Tibial nerve (tissue), 4 donors: ENCODE results near the gene SYT1. TPM values are rescaled to one million over a fixed set of nuclear protein-coding genes. Genes with fewer than 3 reads are reported as not detected.

Experiments
- DNase-seq, 2 donors: peaks; one replicate each; pipeline ENCODE4 v3.0.0-alpha.2; 2019; ENCODE audit warnings: low spot score in 2 of 2
- H3K27ac ChIP-seq, 4 donors: fragments of 200-600 bp; sonication (generic) in 3 of 4; one replicate each; pipeline ENCODE4 v1.5.1; 2017 to 2019; ENCODE audit warnings: mild to moderate bottlenecking in 1 of 4
- H3K27me3 ChIP-seq, 2 donors: fragments of 200-600 bp; sonication (generic) in 1 of 2; one replicate each; pipeline versions ENCODE4 v1.5.1 to v1.6.0; 2017 to 2019
- H3K36me3 ChIP-seq, 3 donors: fragments of 200-600 bp; sonication (generic); one replicate each; pipeline ENCODE4 v1.5.1; 2018 to 2019
- H3K4me1 ChIP-seq, 4 donors: fragments of 200-600 bp; sonication (generic) in 3 of 4; one replicate each; pipeline ENCODE4 v1.5.1; 2017 to 2019
- H3K4me3 ChIP-seq, 4 donors: fragments of 200-600 bp; sonication (generic) in 3 of 4; one replicate each; pipeline ENCODE4 v1.5.1; 2017 to 2019; ENCODE audit warnings: mild to moderate bottlenecking in 1 of 4, moderate library complexity in 1 of 4
- H3K9me3 ChIP-seq, 4 donors: fragments of 200-600 bp; sonication (generic) in 3 of 4; one replicate each; pipeline ENCODE4 v1.5.1; 2017 to 2019
- EP300 ChIP-seq, 2 donors: sonication (generic); formaldehyde crosslinking; IDR thresholded peaks; one replicate each; pipeline ENCODE4 v1.6.1; 2017; ENCODE audit warnings: antibody characterized with exemption in 2 of 2, mild to moderate bottlenecking in 1 of 2
- POLR2A ChIP-seq, 2 donors: fragments of 450-650 bp; IDR thresholded peaks; one replicate each; pipeline ENCODE4 v1.6.1; 2017; ENCODE audit warnings: antibody characterized with exemption in 2 of 2, mild to moderate bottlenecking in 2 of 2, moderate library complexity in 2 of 2
- WGBS, 2 donors: methylation state at CpG; one replicate each; pipeline ENCODE4 v1.1.5; 2018; 5-methylcytosine and 5-hydroxymethylcytosine counted together
- total RNA-seq, 4 donors: library from RNA; depleted of rRNA; stranded (reverse); fragments of >200 nt; gene quantifications; one replicate each; pipeline ENCODE4 v1.1.0, GENCODE V29; 2016
- TF ChIP-seq, protein P1 (sequence below), 5 experiments: fragments of 200-600 bp in 3 of 5; fragments of 450-650 bp in 2 of 5; sonication (generic) in 3 of 5; IDR thresholded peaks; one replicate each; pipeline ENCODE4 v1.5.1; 2016 to 2019; ENCODE audit warnings: antibody characterized with exemption in 5 of 5, mild to moderate bottlenecking in 3 of 5, moderate library complexity in 2 of 5

SYT1 gene
- total RNA-seq, 4 donors from 2014 or later: 1.8 to 10.3 (median 4.7) TPM

DNA sequence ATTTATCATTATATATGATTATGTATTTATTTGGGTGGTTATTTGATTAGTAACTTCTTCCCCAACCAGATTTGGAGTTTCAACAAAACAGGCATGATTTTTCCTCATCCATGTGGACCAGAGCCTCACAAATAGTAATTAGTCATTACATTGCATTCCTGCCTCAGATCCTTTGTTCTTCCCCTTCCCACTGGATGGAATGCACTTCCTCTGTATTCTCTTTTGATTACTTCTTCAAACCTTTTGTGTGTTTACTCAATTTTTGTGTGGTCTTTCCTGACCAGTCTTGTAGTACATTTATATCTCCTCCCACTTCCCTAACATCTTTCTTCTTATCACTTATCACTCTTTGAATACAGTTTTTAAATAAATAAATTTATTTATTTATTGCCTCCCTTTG is 15.5 kb downstream of the SYT1 start:
- H3K27me3 ChIP-seq: no peaks in the 10 kb centered on the region
- TF ChIP-seq, protein P1, sequence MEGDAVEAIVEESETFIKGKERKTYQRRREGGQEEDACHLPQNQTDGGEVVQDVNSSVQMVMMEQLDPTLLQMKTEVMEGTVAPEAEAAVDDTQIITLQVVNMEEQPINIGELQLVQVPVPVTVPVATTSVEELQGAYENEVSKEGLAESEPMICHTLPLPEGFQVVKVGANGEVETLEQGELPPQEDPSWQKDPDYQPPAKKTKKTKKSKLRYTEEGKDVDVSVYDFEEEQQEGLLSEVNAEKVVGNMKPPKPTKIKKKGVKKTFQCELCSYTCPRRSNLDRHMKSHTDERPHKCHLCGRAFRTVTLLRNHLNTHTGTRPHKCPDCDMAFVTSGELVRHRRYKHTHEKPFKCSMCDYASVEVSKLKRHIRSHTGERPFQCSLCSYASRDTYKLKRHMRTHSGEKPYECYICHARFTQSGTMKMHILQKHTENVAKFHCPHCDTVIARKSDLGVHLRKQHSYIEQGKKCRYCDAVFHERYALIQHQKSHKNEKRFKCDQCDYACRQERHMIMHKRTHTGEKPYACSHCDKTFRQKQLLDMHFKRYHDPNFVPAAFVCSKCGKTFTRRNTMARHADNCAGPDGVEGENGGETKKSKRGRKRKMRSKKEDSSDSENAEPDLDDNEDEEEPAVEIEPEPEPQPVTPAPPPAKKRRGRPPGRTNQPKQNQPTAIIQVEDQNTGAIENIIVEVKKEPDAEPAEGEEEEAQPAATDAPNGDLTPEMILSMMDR (IDR thresholded peaks at IDR 0.05): no peak
- TF ChIP-seq EP300 (IDR thresholded peaks at IDR 0.05) (no peak), POLR2A (IDR thresholded peaks at IDR 0.05) (no peak)
- DNase-seq: no peak
- H3K27ac ChIP-seq: no peak overlapping the region
- no peak overlapping the region for H3K4me3 ChIP-seq
- no peaks in the 10 kb centered on the region for H3K9me3 ChIP-seq
- no peaks in the 10 kb centered on the region for H3K36me3 ChIP-seq
- no peaks in the 10 kb centered on the region for H3K4me1 ChIP-seq

- Histone ChIP-seq H3K27ac (no peak overlapping the region), H3K27me3 (no peaks in the 10 kb centered on the region), H3K36me3 (no peaks in the 10 kb centered on the region), H3K4me3 (no peak overlapping the region), H3K4me1 (no peaks in the 10 kb centered on the region), H3K9me3 (no peaks in the 10 kb centered on the region)
- 82 to 93% methylated on average over 2 of the region's 2 CpGs for WGBS, 2 donors
- TF ChIP-seq EP300 (IDR thresholded peaks at IDR 0.05) (no peak), POLR2A (IDR thresholded peaks at IDR 0.05) (no peak)
- TF ChIP-seq, protein P1 (IDR thresholded peaks at IDR 0.05): no peak
- DNase-seq: no peak
These were observed 17.1 kb downstream of the SYT1 start for GRCh38 chr12:78881685-78882084.

GRCh38 chr12:78885466-78885865 is 20.9 kb downstream of the SYT1 start:
- TF ChIP-seq, protein P1 (IDR thresholded peaks at IDR 0.05): no peak
- TF ChIP-seq EP300 (IDR thresholded peaks at IDR 0.05) (no peak), POLR2A (IDR thresholded peaks at IDR 0.05) (no peak)
- Histone ChIP-seq H3K27me3 (no peaks in the 10 kb centered on the region), H3K4me1 (no peaks in the 10 kb centered on the region), H3K36me3 (no peaks in the 10 kb centered on the region), H3K9me3 (no peaks in the 10 kb centered on the region), H3K27ac (no peak overlapping the region), H3K4me3 (no peak overlapping the region)
- WGBS, 2 donors: 47 to 57% methylated on average over 2 of the region's 2 CpGs
- DNase-seq: no peak

- Histone ChIP-seq H3K27ac (no peak overlapping the region), H3K4me1 (no peaks in the 10 kb centered on the region), H3K36me3 (no peaks in the 10 kb centered on the region), H3K9me3 (no peaks in the 10 kb centered on the region), H3K4me3 (no peak overlapping the region), H3K27me3 (no peaks in the 10 kb centered on the region)
- DNase-seq: no peak
- TF ChIP-seq EP300 (IDR thresholded peaks at IDR 0.05): no peak
- no peak for TF ChIP-seq POLR2A (IDR thresholded peaks at IDR 0.05)
- TF ChIP-seq, protein P1 (IDR thresholded peaks at IDR 0.05): no peak
- 74 to 81% methylated on average over 7 of the region's 7 CpGs for WGBS, 2 donors
These were observed 22.3 kb downstream of the SYT1 start for GRCh38 chr12:78886719-78887407.

DNA sequence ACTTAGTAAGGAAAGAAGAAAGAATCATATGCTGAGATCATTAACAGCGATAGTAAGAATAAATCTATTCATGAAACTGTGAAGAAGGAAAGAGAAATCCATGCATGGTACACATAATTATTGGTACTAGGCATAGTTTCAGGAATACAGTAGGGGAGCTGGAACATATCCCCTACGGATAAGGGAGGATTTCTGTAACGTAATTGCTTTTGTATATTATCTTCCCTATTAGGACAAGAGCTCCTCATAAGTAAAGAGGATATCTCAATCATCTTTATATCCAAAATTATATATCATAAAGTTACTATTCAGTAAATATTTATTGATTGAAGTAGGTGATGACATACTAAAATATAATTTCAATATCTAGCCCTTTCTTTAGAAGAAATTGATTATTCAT is 22.9 kb downstream of the SYT1 start:
- Histone ChIP-seq H3K36me3 (no peaks in the 10 kb centered on the region), H3K9me3 (no peaks in the 10 kb centered on the region), H3K27me3 (no peaks in the 10 kb centered on the region), H3K4me1 (no peaks in the 10 kb centered on the region), H3K27ac (no peak overlapping the region), H3K4me3 (no peak overlapping the region)
- 92 to 93% methylated on average over 3 of the region's 3 CpGs for WGBS, 2 donors
- DNase-seq: no peak
- no peak for TF ChIP-seq EP300 (IDR thresholded peaks at IDR 0.05)
- no peak for TF ChIP-seq POLR2A (IDR thresholded peaks at IDR 0.05)
- TF ChIP-seq, protein P1 (IDR thresholded peaks at IDR 0.05): no peak
